IMR-90 (cell line): Measurements from ENCODE around the gene AGAP1. TPM values are rescaled to one million over a fixed set of nuclear protein-coding genes. Genes with fewer than 3 reads are reported as not detected.

ENCODE experiments used
- ATAC-seq: fragments of 200-7000 bp; cut with Tn5 transposase; 2 replicates; pipeline ENCODE4 v1.9.1; 2020; ENCODE audit warnings: low read depth, mild to moderate bottlenecking, moderate library complexity
- BruUV-seq: library from RNA; stranded (reverse); fragments of 400-500 nt; replicated peaks from 2 replicates; lab custom pipeline; 2021; lab: Mats Ljungman, UMichigan
- CTCF ChIA-PET: fragments of 300-600 bp; formaldehyde crosslinking; extraction: SDS; loops from one replicate; lab custom pipeline; 2021; ENCODE audit warnings: antibody characterized with exemption; lab: Yijun Ruan, JAX
- POLR2A ChIA-PET: fragments of 300-600 bp; sonication (Branson Sonifier 250); formaldehyde crosslinking; loops from one replicate; lab custom pipeline; 2022; ENCODE audit warnings: antibody characterized with exemption; ENCODE audit not compliant: unreplicated experiment; lab: Charles Lee
- DNase-seq: peaks from one replicate; pipeline ENCODE4 v3.0.0; 2013
- H2AFZ ChIP-seq: replicated peaks from 2 replicates; pipeline ENCODE3; 2013; ENCODE audit warnings: low read length, mild to moderate bottlenecking; ENCODE audit not compliant: poor library complexity
- H2AK5ac ChIP-seq: 2 replicates; pipeline ENCODE4 v1.6.1; 2013; ENCODE audit warnings: low read depth, low read length, inconsistent platforms
- H2AK9ac ChIP-seq: replicated peaks from 2 replicates; pipeline ENCODE3; 2013; ENCODE audit warnings: mild to moderate bottlenecking, low read depth, low read length, moderate library complexity; ENCODE audit not compliant: poor library complexity
- H2BK120ac ChIP-seq: 2 replicates; pipeline ENCODE4 v1.6.1; 2013; ENCODE audit warnings: low read depth, low read length, inconsistent platforms
- H2BK15ac ChIP-seq: 3 replicates; pipeline ENCODE4 v1.6.1; 2013; ENCODE audit warnings: low read depth, low read length, inconsistent platforms
- H2BK20ac ChIP-seq: 2 replicates; pipeline ENCODE4 v1.6.1; 2013; ENCODE audit warnings: low read depth, mild to moderate bottlenecking, inconsistent platforms, low read length, moderate library complexity
- H2BK5ac ChIP-seq: 2 replicates; pipeline ENCODE4 v1.6.1; 2013; ENCODE audit warnings: mild to moderate bottlenecking, low read depth, low read length, inconsistent platforms; ENCODE audit not compliant: poor library complexity, severe bottlenecking
- H3K14ac ChIP-seq: replicated peaks from 2 replicates; pipeline ENCODE4 v1.6.1; 2013; ENCODE audit warnings: low read depth, low read length, inconsistent platforms
- H3K18ac ChIP-seq: 2 replicates; pipeline ENCODE4 v1.6.1; 2013; ENCODE audit warnings: low read depth, low read length, control low read depth
- H3K23ac ChIP-seq: 2 replicates; pipeline ENCODE4 v1.6.1; 2013; ENCODE audit warnings: low read depth, low read length, inconsistent platforms
- H3K27ac ChIP-seq: 2 replicates; pipeline ENCODE4 v1.5.1; 2013; ENCODE audit warnings: mild to moderate bottlenecking, control low read depth, low read length; ENCODE audit not compliant: insufficient read depth
- H3K27me3 ChIP-seq: 2 replicates; pipeline ENCODE4 v1.6.1; 2013; ENCODE audit warnings: low read length; ENCODE audit not compliant: control insufficient read depth, insufficient read depth
- H3K36me3 ChIP-seq: 2 replicates; pipeline ENCODE4 v1.6.1; 2013; ENCODE audit warnings: low read length, mixed read lengths; ENCODE audit not compliant: control insufficient read depth, insufficient read depth
- H3K4ac ChIP-seq: 2 replicates; pipeline ENCODE4 v1.6.1; 2013; ENCODE audit warnings: low read depth, low read length, inconsistent platforms
- H3K4me1 ChIP-seq: 2 replicates; pipeline ENCODE4 v1.6.1; 2013; ENCODE audit warnings: low read length, mixed read lengths; ENCODE audit not compliant: control insufficient read depth, insufficient read depth
- H3K4me2 ChIP-seq: 2 replicates; pipeline ENCODE4 v1.6.1; 2013; ENCODE audit warnings: low read depth, mild to moderate bottlenecking, control low read depth, low read length, moderate library complexity
- H3K4me3 ChIP-seq: 2 replicates; pipeline ENCODE4 v1.5.1; 2013; ENCODE audit warnings: low read depth, mild to moderate bottlenecking, control low read depth, low read length, moderate library complexity; ENCODE audit not compliant: insufficient read depth
- H3K56ac ChIP-seq: 2 replicates; pipeline ENCODE4 v1.6.1; 2013; ENCODE audit warnings: low read length, inconsistent platforms; ENCODE audit not compliant: insufficient read depth; ENCODE audit errors: extremely low read depth
- H3K79me1 ChIP-seq, 2 experiments: 2 replicates each; pipeline ENCODE4 v1.6.1; 2013; ENCODE audit warnings: low read length in 2 of 2, inconsistent platforms in 1 of 2, low read depth in 1 of 2
- H3K9ac ChIP-seq: 2 replicates; pipeline ENCODE4 v1.6.1; 2013; ENCODE audit warnings: low read depth, low read length, control low read depth
- H3K9me1 ChIP-seq: 2 replicates; pipeline ENCODE4 v1.6.1; 2013; ENCODE audit warnings: low read length, inconsistent platforms; ENCODE audit not compliant: insufficient read depth
- H3K9me3 ChIP-seq: 2 replicates; pipeline ENCODE4 v1.6.1; 2013; ENCODE audit warnings: low read length; ENCODE audit not compliant: control insufficient read depth, insufficient read depth
- H4K20me1 ChIP-seq: 2 replicates; pipeline ENCODE4 v1.6.1; 2013; ENCODE audit warnings: low read length, inconsistent platforms; ENCODE audit not compliant: insufficient read depth
- H4K5ac ChIP-seq: 2 replicates; pipeline ENCODE4 v1.6.1; 2013; ENCODE audit warnings: mild to moderate bottlenecking, low read depth, low read length, control low read depth
- H4K8ac ChIP-seq, 2 experiments: 2 replicates each; pipeline ENCODE4 v1.6.1; 2013; ENCODE audit warnings: low read depth in 2 of 2, low read length in 2 of 2, control low read depth in 1 of 2, inconsistent platforms in 1 of 2
- H4K91ac ChIP-seq: 2 replicates; pipeline ENCODE4 v1.6.1; 2013; ENCODE audit warnings: low read depth, low read length, inconsistent platforms; ENCODE audit not compliant: insufficient read depth
- ELK1 ChIP-seq: fragments of 150-350 bp; IDR thresholded peaks from 2 replicates; pipeline ENCODE4 v1.6.1; 2016; ENCODE audit warnings: low read depth, mild to moderate bottlenecking, low read length, moderate library complexity, borderline replicate concordance
- FOS ChIP-seq: fragments of 150-350 bp; IDR thresholded peaks from 2 replicates; pipeline ENCODE4 v1.6.1; 2016; ENCODE audit warnings: low read depth, low read length
- MAZ ChIP-seq: IDR thresholded peaks from 2 replicates; pipeline ENCODE4 v1.6.1; 2012; ENCODE audit warnings: low read depth, mild to moderate bottlenecking, low read length, improper control_type of control experiment, moderate library complexity, borderline replicate concordance
- RCOR1 ChIP-seq: IDR thresholded peaks from 2 replicates; pipeline ENCODE4 v1.6.1; 2012; ENCODE audit warnings: mild to moderate bottlenecking, low read length, improper control_type of control experiment; ENCODE audit not compliant: insufficient replicate concordance
- RFX5 ChIP-seq: IDR thresholded peaks from 2 replicates; pipeline ENCODE4 v1.8.0; 2012; ENCODE audit warnings: low read depth, mild to moderate bottlenecking, low read length, moderate library complexity
- WGBS, 2 experiments: methylation state at CpG; one replicate each; pipeline versions ENCODE4 v1.1.5 to v1.1.7; 2013; ENCODE audit warnings: missing lambda C conversion rate in 2 of 2; ENCODE audit not compliant: insufficient read length in 1 of 2; ENCODE audit errors: extremely low coverage in 2 of 2; 5-methylcytosine and 5-hydroxymethylcytosine counted together
- dilution Hi-C: fragments of 300-500 bp; cut with HindIII; formaldehyde crosslinking; loops from one replicate; pipeline ENCODE4 v1.14.3; 2018; ENCODE audit warnings: low sequenced_read_pairs; ENCODE audit not compliant: unreplicated experiment
- in situ Hi-C: fragments of 300-500 bp; cut with MboI; formaldehyde crosslinking; loops from 3 replicates; pipeline ENCODE4 v1.14.3; 2019; ENCODE audit warnings: low sequenced_read_pairs, inconsistent platforms, mixed read lengths
- intact Hi-C: fragments of 100-400 bp; cut with micrococcal nuclease; formaldehyde crosslinking; loops from 2 replicates; pipeline ENCODE4 v1.10.0; 2022
- polyA plus RNA-seq, 3 experiments: library from polyadenylated mRNA; depleted of rRNA; stranded (reverse); fragments of >200 nt; gene quantifications; 2 replicates each; pipeline ENCODE4 v1.2.3, GENCODE V29; 2012; ENCODE audit warnings: low replicate concordance in 1 of 3
- total RNA-seq: library from RNA; depleted of rRNA; stranded (reverse); fragments of >200 nt; gene quantifications from 2 replicates; pipeline ENCODE4 v1.2.3, GENCODE V29; 2012

AGAP1 gene
- total and polyA plus RNA-seq, 2 of the 4 experiments (the other 2 are of a cell fraction), result 15.1 to 16.4 TPM

- POLR2A ChIA-PET, result no interaction called here
- H4K5ac ChIP-seq, result no peak overlapping the region
- in situ Hi-C loops, result no loop called here
- H3K9me3 ChIP-seq, result no peaks in the 10 kb centered on the region
- no peaks in the 10 kb centered on the region for H3K4me1 ChIP-seq
- no peak overlapping the region for H2AFZ ChIP-seq
- no peak overlapping the region for H4K91ac ChIP-seq
- H2BK5ac ChIP-seq, result no peak overlapping the region
- no peak overlapping the region for H3K23ac ChIP-seq
- no peak overlapping the region for H2BK120ac ChIP-seq
- peaks cover 4% of the 10 kb centered on the region; the same call in 1 of the 2 replicates for H3K36me3 ChIP-seq
- H3K4me3 ChIP-seq, result no peak overlapping the region
- H3K14ac ChIP-seq, result no peak overlapping the region
- no peak for DNase-seq
- no peak overlapping the region for H2BK20ac ChIP-seq
- H2BK15ac ChIP-seq, result no peak overlapping the region
- ATAC-seq, result no peak
- H3K9ac ChIP-seq, result no peak overlapping the region
- no peaks in the 10 kb centered on the region for H3K79me1 ChIP-seq
- no peaks in the 10 kb centered on the region for H4K20me1 ChIP-seq
- dilution Hi-C loops, result no loop called here
- 100% methylated on average over 2 of the region's 15 CpGs; no CpG with 5 or more reads in 1 of the 2 experiments for WGBS, 2 experiments
- BruUV-seq, result no TSS peak
- no peak overlapping the region for H3K4me2 ChIP-seq
- no peaks in the 10 kb centered on the region for H3K27me3 ChIP-seq
- no peak overlapping the region for H3K27ac ChIP-seq
- no peak overlapping the region for H4K8ac ChIP-seq
- TF ChIP-seq RFX5 (no peak), FOS (no peak), ELK1 (no peak), MAZ (no peak), RCOR1 (no peak)
- H2AK9ac ChIP-seq, result no peak overlapping the region
- intact Hi-C loops, result loop anchor here (10.0 kb wide), 1 partner anchor 1300 kb away; no protein-coding TSS in a partner anchor
- H2AK5ac ChIP-seq, result no peak overlapping the region
- no peak overlapping the region for H3K56ac ChIP-seq
- CTCF ChIA-PET, result no interaction called here
- H3K4ac ChIP-seq, result no peak overlapping the region
- no peak overlapping the region for H3K18ac ChIP-seq
- no peaks in the 10 kb centered on the region; the same call in 1 of the 2 replicates for H3K9me1 ChIP-seq
Observed at GRCh38 chr2:235774153-235774870, 280.5 kb downstream of the AGAP1 start.
